Measurements from ENCODE around the gene FERMT2. TPM values are rescaled to one million over a fixed set of nuclear protein-coding genes. Genes with fewer than 3 reads are reported as not detected.

Gene FERMT2
- total RNA-seq, 4 donors from 2014 or later: 57.1 to 98.5 (median 74.2) TPM

DNA sequence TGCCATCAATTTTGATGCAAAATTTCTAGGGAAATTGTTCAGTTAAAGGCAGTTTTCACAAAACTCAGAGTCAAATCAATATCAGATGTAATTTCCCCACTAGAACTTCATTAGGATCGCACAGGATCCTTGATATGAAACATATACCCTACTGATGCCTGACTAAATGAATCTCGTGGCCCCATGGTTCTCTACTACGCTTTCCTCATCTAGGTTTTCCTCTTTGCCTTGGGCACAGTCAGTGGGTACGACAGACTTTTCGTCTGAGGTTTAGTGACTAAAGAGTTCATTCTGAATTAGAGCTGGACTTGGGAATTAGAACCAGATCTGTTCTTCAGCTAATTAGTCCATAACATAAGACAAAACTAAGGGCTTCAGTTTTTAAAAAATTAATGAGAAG, 117.0 kb downstream of the FERMT2 start:
- Histone ChIP-seq H3K9me3 (no peaks in the 10 kb centered on the region), H3K4me3 (replicated peaks in 1 of 3) (no peak overlapping the region), H3K4me1 (no peaks in the 10 kb centered on the region), H3K27me3 (no peaks in the 10 kb centered on the region), H3K27ac (no peak overlapping the region), H3K36me3 (no peaks in the 10 kb centered on the region)
- WGBS, 2 donors: 91 to 94% methylated on average over 5 of the region's 5 CpGs
- DNase-seq: no peak
- intact Hi-C loops (cut with DNase I): no loop called here
- TF ChIP-seq, protein P1, sequence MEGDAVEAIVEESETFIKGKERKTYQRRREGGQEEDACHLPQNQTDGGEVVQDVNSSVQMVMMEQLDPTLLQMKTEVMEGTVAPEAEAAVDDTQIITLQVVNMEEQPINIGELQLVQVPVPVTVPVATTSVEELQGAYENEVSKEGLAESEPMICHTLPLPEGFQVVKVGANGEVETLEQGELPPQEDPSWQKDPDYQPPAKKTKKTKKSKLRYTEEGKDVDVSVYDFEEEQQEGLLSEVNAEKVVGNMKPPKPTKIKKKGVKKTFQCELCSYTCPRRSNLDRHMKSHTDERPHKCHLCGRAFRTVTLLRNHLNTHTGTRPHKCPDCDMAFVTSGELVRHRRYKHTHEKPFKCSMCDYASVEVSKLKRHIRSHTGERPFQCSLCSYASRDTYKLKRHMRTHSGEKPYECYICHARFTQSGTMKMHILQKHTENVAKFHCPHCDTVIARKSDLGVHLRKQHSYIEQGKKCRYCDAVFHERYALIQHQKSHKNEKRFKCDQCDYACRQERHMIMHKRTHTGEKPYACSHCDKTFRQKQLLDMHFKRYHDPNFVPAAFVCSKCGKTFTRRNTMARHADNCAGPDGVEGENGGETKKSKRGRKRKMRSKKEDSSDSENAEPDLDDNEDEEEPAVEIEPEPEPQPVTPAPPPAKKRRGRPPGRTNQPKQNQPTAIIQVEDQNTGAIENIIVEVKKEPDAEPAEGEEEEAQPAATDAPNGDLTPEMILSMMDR (IDR thresholded peaks at IDR 0.05): no peak
- no peak for TF ChIP-seq POLR2A (IDR thresholded peaks at IDR 0.05)

DNA sequence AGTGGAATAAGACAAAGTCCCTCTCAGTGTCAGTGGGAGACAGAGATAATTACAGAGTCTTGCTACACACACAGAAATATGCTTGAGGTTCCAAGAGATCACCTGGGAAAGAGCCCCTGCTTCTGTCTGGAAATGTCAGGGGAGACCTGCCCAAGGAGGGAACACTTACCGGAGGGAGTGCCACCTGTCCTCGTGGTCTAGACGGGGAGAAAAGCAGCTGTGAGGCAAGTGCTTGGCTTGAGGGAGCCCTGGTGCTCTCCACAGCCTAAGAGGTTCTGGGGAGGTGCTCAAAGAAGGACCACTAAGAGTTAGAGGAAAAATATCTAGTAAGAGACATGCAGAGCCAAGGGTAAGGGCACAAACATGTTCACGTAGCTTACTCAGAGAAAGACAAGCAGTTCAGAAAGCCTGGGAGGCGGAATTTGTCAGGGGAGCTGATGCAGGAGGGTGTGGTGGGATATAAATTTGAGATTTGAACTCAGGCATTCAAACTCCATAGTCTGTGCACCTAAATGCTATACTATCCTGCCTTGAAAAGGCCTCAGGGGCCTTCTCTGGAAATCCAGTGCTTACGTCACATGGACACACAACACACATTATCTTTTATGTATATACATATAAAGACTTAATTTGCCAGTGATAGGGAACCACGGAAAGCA, 121.2 kb downstream of the FERMT2 start:
- intact Hi-C loops (cut with DNase I): no loop called here
- Histone ChIP-seq H3K36me3 (no peaks in the 10 kb centered on the region), H3K4me3 (replicated peaks in 1 of 3) (no peak overlapping the region), H3K27me3 (no peaks in the 10 kb centered on the region), H3K4me1 (no peaks in the 10 kb centered on the region), H3K27ac (no peak overlapping the region), H3K9me3 (no peaks in the 10 kb centered on the region)
- TF ChIP-seq POLR2A (IDR thresholded peaks at IDR 0.05): no peak
- TF ChIP-seq, protein P1 (IDR thresholded peaks at IDR 0.05): no peak
- WGBS, 2 donors: 65 to 75% methylated on average over 7 of the region's 7 CpGs
- peak; percentile 5 to 37 for DNase-seq

DNA sequence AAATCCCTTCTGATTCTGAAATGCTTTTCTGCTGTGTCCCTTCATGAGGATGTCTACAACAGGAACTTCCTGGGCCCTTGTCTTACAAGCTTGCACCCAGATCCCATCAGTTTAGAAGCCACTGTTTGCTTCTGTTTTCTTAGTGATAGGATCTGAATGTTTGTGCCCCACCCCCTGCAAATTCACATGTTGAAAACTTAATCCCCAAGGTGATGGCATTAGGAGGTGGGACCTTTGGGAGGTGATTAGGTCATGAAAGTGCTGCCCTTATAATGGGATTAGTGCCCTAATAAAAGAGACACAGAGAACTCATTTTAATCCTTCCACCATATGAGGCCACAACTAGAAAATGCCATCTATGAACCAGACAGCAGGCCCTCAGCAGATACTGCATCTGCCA, 123.4 kb downstream of the FERMT2 start:
- no peaks in the 10 kb centered on the region for H3K27me3 ChIP-seq
- no peaks in the 10 kb centered on the region for H3K4me1 ChIP-seq
- H3K27ac ChIP-seq: no peak overlapping the region
- H3K9me3 ChIP-seq: no peaks in the 10 kb centered on the region
- intact Hi-C loops (cut with DNase I): no loop called here
- H3K36me3 ChIP-seq: no peaks in the 10 kb centered on the region
- no peak for DNase-seq
- TF ChIP-seq POLR2A (IDR thresholded peaks at IDR 0.05): no peak
- TF ChIP-seq, protein P1 (IDR thresholded peaks at IDR 0.05): no peak
- H3K4me3 ChIP-seq (replicated peaks in 1 of 3): no peak overlapping the region

DNA sequence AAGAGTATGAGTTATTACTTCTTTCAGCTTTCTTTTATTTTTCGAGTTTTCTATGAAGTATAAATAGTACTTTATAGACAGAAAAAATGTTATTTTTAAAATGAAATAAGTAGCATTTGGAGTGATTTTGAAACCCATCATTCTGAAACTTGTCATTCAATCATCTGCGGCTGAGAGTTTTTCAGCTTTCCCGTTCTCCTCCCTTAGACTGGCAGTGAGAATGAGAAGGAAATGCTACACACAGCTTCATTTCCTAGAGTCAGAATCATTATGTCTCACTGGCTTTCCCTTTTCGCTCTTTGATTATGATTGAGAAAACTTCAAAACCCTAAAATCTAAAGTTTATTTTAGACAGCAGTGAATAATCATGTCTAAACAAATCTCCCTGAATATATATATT, 125.8 kb downstream of the FERMT2 start:
- Histone ChIP-seq H3K4me3 (replicated peaks in 1 of 3) (no peak overlapping the region), H3K9me3 (no peaks in the 10 kb centered on the region), H3K27me3 (no peaks in the 10 kb centered on the region), H3K4me1 (no peaks in the 10 kb centered on the region), H3K36me3 (no peaks in the 10 kb centered on the region), H3K27ac (no peak overlapping the region)
- TF ChIP-seq POLR2A (IDR thresholded peaks at IDR 0.05): no peak
- TF ChIP-seq, protein P1 (IDR thresholded peaks at IDR 0.05): no peak
- 56 to 63% methylated on average over 4 of the region's 4 CpGs for WGBS, 2 donors
- DNase-seq: no peak
- intact Hi-C loops (cut with DNase I): no loop called here

DNA sequence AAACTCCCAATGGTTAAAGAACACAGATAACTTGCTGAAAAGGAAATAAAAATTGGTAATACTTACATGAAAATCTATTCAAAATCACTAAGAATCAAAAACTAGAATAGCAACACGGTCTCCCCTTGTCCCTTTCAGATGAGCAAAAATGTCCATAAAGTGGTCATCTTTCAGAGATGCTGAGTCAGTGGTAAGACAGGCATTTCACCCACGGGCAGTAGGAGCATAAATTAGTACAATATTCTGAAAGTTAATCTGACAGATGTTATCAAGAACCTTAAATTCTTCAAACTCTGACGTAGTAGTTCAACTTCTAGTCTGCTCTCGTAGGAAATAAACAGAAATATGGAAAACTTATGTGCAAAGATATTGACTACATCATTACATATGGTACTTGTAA, 126.4 kb downstream of the FERMT2 start:
- 65 to 67% methylated on average over 4 of the region's 4 CpGs for WGBS, 2 donors
- Histone ChIP-seq H3K9me3 (no peaks in the 10 kb centered on the region), H3K27ac (no peak overlapping the region), H3K27me3 (no peaks in the 10 kb centered on the region), H3K4me3 (replicated peaks in 1 of 3) (no peak overlapping the region), H3K36me3 (no peaks in the 10 kb centered on the region), H3K4me1 (no peaks in the 10 kb centered on the region)
- intact Hi-C loops (cut with DNase I): no loop called here
- DNase-seq: no peak
- TF ChIP-seq, protein P1 (IDR thresholded peaks at IDR 0.05): no peak
- TF ChIP-seq POLR2A (IDR thresholded peaks at IDR 0.05): no peak
